ENCODE data around the gene USP35. TPM values are rescaled to one million over a fixed set of nuclear protein-coding genes. Genes with fewer than 3 reads are reported as not detected.

USP35 gene, protein sequence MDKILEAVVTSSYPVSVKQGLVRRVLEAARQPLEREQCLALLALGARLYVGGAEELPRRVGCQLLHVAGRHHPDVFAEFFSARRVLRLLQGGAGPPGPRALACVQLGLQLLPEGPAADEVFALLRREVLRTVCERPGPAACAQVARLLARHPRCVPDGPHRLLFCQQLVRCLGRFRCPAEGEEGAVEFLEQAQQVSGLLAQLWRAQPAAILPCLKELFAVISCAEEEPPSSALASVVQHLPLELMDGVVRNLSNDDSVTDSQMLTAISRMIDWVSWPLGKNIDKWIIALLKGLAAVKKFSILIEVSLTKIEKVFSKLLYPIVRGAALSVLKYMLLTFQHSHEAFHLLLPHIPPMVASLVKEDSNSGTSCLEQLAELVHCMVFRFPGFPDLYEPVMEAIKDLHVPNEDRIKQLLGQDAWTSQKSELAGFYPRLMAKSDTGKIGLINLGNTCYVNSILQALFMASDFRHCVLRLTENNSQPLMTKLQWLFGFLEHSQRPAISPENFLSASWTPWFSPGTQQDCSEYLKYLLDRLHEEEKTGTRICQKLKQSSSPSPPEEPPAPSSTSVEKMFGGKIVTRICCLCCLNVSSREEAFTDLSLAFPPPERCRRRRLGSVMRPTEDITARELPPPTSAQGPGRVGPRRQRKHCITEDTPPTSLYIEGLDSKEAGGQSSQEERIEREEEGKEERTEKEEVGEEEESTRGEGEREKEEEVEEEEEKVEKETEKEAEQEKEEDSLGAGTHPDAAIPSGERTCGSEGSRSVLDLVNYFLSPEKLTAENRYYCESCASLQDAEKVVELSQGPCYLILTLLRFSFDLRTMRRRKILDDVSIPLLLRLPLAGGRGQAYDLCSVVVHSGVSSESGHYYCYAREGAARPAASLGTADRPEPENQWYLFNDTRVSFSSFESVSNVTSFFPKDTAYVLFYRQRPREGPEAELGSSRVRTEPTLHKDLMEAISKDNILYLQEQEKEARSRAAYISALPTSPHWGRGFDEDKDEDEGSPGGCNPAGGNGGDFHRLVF
- total RNA-seq (2022) (6.8 and 7.8 TPM in 2 replicates), Bru-seq, nascent RNA (percentile 43 among the genes with signal in this experiment), BruChase-seq, experiment 1, labeled RNA remaining after a 6-hour chase (percentile 47 among the genes with signal in this experiment), BruChase-seq, experiment 2, labeled RNA remaining after a 2-hour chase (percentile 49 among the genes with signal in this experiment)
- long read RNA-seq, partial matches to known transcripts = 0 of 1 reads
- long read RNA-seq, other reads (novel, unspliced or antisense) = 1 of 1 reads

- CTCF ChIA-PET = interaction anchor here (0.5 to 0.7 kb wide), 6 partner anchors 40 to 1462 kb away, joined by 3 to 7 read pairs (median 3); no protein-coding TSS in a partner anchor
- Mint-ChIP-seq H3K9me3 (ENCODE audit: low read depth, unreplicated experiment) (no peaks in the 10 kb centered on the region), H3K4me3 (ENCODE audit: low read depth, unreplicated experiment) (peak within 1 kb of the TSS; percentile 99), H3K27ac (ENCODE audit: unreplicated experiment) (peak within 1 kb of the TSS; percentile 73), H3K27me3 (ENCODE audit: unreplicated experiment) (no peaks in the 10 kb centered on the region), H3K36me3 (ENCODE audit: insufficient read depth, unreplicated experiment) (peaks cover 26% of the 10 kb centered on the region), H3K4me1 (ENCODE audit: low read depth, unreplicated experiment) (peaks cover 44% of the 10 kb centered on the region)
- peak; percentile 97 for DNase-seq
- intact Hi-C loops (cut with micrococcal nuclease; ENCODE audit: unreplicated experiment) = no loop called here
- TF ChIP-seq CTCF (IDR thresholded peaks at IDR 0.05; ENCODE audit: unreplicated experiment) = no peak
- no TSS peak for BruUV-seq (replicated peaks)
These were observed at the start of gene USP35, which contains the start of gene KCTD21 for GRCh38 chr11:78188286-78189173. Gene USP35 (plus strand): TSS chr11:78188919. CDS start chr11:78196246, 7,327 bp downstream. Gene KCTD21 (minus strand): TSS chr11:78188626. CDS start chr11:78174554, 14,072 bp downstream.

DNA sequence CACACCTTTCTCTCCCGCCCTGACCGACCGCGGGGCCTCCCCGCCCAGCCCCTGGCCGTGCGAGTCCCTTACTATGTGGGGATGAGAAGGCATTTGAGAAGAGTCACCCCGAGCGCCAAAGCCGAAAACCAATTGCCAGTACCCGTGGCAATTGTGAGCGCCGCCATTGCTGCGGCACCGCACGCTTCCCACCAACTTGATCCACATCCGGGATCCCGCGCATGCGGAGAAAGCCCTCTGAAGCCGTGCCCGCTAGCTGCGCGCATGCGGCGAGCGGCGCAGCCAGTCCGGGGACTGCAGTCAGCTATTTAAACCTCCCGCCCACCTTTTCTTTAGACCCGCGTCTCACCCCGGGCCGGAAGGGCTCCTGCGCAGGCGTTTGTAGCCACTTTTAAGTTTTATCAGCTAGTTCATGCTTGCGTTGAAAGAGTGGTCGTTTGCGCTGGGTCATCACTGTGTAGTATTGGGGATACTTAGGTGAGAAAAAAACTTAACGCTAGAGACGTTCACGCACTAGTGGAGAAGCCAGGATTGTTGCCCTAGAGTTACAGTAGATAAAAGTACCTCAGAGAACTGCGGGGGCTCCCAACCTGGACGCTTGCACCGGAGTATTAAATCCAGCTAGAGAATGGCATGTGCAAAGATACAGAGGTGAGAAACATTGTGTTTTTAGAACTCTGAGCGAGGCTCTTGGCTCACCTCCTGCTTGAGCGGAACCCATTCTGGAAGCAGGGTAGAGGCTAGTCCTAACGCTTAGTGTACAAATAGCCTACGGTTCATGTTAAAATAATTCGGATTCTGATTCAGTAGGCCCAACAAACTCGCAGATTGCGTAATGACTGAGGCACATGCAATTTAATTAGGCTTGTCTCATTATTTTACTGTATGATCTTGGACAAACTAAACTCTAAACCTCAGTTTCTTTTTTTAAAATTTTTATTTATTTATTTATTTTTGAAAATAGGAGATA lies 49.0 kb upstream of the USP35 start, which contains the start of gene ALG8:
Gene ALG8 (minus strand): TSS at position 205 of the 970 bp plus-strand sequence. CDS start 38 bp downstream, at position 167.
- TSS peak; percentile 86 for BruUV-seq (replicated peaks)
- Mint-ChIP-seq H3K9me3 (ENCODE audit: low read depth, unreplicated experiment) (no peaks in the 10 kb centered on the region), H3K27me3 (ENCODE audit: unreplicated experiment) (no peaks in the 10 kb centered on the region), H3K4me3 (ENCODE audit: low read depth, unreplicated experiment) (peak within 1 kb of the TSS; percentile 83), H3K4me1 (ENCODE audit: low read depth, unreplicated experiment) (peaks cover 17% of the 10 kb centered on the region), H3K27ac (ENCODE audit: unreplicated experiment) (peak within 1 kb of the TSS; percentile 62), H3K36me3 (ENCODE audit: insufficient read depth, unreplicated experiment) (peaks cover 38% of the 10 kb centered on the region)
- TF ChIP-seq CTCF (IDR thresholded peaks at IDR 0.05; ENCODE audit: unreplicated experiment) = no peak
- intact Hi-C loops (cut with micrococcal nuclease; ENCODE audit: unreplicated experiment) = no loop called here
- CTCF ChIA-PET = interaction anchor here (0.8 kb wide), 1 partner anchor 61 kb away, joined by 4 read pairs; no protein-coding TSS in a partner anchor
- peak; percentile 95 for DNase-seq

GRCh38 chr11:78140392-78141077 lies 48.2 kb upstream of the USP35 start:
- H3K36me3 Mint-ChIP-seq (ENCODE audit: insufficient read depth, unreplicated experiment) = peaks cover 35% of the 10 kb centered on the region
- intact Hi-C loops (cut with micrococcal nuclease; ENCODE audit: unreplicated experiment) = no loop called here
- H3K4me3 Mint-ChIP-seq (ENCODE audit: low read depth, unreplicated experiment) = peak overlapping the region; percentile 83
- H3K9me3 Mint-ChIP-seq (ENCODE audit: low read depth, unreplicated experiment) = no peaks in the 10 kb centered on the region
- no peaks in the 10 kb centered on the region for H3K27me3 Mint-ChIP-seq (ENCODE audit: unreplicated experiment)
- H3K27ac Mint-ChIP-seq (ENCODE audit: unreplicated experiment) = peak overlapping the region; percentile 55
- DNase-seq = no peak
- CTCF ChIA-PET = no interaction called here
- H3K4me1 Mint-ChIP-seq (ENCODE audit: low read depth, unreplicated experiment) = peaks cover 13% of the 10 kb centered on the region
- BruUV-seq (replicated peaks) = no TSS peak
- no peak for TF ChIP-seq CTCF (IDR thresholded peaks at IDR 0.05; ENCODE audit: unreplicated experiment)
